ENCODE results near the gene MPP1.

MPP1 gene

DNA sequence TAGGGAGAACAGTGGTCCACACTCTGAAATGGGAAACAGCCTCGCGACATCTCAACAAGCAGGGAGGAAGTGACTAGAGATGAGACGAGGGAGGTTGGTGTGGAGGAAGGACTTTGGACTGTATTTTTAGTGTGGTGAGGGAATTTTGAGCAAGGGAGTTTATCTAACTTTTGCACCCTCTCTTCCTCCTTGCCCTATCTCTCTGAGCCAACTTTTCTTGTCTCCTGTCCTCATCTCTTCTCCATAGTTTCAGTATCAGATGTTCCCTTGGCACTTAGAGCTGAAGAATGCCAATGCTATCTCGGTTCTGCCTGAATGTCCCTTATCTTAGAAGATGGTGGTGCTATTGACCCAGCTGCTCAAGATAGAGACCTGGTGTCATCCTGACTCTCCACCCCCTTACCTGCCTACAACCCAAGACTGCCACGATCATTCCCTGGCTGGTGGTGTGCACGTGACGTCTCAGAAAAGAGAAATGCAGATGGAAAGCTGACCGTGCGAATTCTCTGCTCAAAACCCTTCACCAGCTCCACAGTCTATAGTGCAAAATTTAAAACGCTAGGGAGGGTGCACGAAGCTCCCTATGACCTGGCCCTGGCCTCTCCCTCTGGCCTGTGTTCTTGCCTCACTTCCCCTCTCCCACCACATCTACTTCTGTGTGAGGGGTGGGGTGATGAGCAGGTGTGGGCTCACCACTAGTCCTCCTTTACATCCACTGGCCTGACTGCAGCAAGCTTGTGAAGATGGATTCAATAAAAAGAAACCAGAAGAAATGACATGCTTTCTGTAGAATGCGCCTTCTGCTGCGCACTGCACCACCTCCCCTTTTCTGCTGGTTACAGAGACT, 20.9 kb downstream of the MPP1 start:
- TF ChIP-seq, protein P1, sequence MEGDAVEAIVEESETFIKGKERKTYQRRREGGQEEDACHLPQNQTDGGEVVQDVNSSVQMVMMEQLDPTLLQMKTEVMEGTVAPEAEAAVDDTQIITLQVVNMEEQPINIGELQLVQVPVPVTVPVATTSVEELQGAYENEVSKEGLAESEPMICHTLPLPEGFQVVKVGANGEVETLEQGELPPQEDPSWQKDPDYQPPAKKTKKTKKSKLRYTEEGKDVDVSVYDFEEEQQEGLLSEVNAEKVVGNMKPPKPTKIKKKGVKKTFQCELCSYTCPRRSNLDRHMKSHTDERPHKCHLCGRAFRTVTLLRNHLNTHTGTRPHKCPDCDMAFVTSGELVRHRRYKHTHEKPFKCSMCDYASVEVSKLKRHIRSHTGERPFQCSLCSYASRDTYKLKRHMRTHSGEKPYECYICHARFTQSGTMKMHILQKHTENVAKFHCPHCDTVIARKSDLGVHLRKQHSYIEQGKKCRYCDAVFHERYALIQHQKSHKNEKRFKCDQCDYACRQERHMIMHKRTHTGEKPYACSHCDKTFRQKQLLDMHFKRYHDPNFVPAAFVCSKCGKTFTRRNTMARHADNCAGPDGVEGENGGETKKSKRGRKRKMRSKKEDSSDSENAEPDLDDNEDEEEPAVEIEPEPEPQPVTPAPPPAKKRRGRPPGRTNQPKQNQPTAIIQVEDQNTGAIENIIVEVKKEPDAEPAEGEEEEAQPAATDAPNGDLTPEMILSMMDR (IDR thresholded peaks at IDR 0.05; ENCODE audit: low read depth, low read length), result no peak
- H3K4me3 ChIP-seq (ENCODE audit: low read depth, low read length), result no peak overlapping the region

DNA sequence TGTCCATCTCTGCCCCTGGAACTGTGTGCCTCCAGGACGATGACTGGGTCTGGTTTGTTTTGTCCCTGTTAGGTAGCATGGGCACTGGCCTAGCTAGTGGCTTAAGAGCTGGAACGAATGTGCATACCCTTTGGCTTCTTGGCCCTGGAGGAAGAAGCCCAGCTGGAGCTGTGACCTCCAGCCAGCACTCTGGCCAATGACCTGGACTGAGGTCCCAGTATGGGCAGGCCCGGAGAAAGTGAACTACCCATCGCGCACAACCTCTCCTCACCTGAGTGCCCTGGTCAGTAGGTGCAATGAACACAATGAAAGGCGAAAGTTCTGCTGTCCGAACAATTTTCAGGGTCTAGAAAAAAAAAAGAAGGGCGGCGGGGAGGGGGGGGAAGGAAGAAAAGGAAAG, 24.3 kb downstream of the MPP1 start:
- H3K4me3 ChIP-seq (ENCODE audit: low read depth, low read length), result no peak overlapping the region
- TF ChIP-seq, protein P1 (IDR thresholded peaks at IDR 0.05; ENCODE audit: low read depth, low read length), result no peak

DNA sequence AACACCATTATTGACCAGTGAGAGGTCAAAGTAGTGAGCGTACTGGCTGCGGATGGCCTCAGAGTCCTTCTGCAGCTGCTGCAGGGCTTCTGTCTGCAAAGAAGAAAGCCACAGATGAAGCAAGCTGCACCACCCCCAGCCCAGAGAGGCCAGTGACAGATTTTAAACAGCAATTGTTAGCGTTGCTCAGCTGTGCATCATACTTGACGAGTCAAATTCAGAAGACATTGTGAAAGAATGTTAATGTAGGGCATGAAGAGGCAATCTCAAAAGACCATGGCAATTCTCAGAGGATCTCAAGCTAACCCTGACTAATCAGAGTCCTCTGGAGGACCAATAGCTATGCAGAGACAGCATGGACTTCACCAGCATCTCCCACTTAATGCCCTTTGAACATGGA, 26.0 kb downstream of the MPP1 start:
- TF ChIP-seq, protein P1 (IDR thresholded peaks at IDR 0.05; ENCODE audit: low read depth, low read length), result no peak
- no peak overlapping the region for H3K4me3 ChIP-seq (ENCODE audit: low read depth, low read length)

DNA sequence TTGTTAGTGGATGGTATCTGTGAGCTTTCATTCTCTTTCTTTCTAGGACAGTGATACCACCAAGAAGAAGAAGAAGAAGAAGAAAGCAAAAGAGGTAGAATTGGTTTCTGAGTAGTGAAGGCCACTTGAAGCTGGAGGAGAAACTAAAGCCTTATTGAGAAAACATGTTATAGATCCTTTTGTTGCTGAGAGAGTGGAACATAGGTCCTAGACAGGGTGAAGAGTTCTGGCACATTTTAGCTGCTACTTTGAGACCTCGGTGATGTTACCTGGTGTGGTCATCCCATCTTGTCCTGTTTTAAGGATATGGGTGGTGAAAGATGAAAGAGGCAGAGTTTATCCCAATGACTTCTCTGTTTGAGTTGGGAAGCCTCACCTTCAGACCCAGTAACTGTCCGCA, 28.5 kb downstream of the MPP1 start:
- TF ChIP-seq, protein P1 (IDR thresholded peaks at IDR 0.05; ENCODE audit: low read depth, low read length), result no peak
- H3K4me3 ChIP-seq (ENCODE audit: low read depth, low read length), result no peak overlapping the region

DNA sequence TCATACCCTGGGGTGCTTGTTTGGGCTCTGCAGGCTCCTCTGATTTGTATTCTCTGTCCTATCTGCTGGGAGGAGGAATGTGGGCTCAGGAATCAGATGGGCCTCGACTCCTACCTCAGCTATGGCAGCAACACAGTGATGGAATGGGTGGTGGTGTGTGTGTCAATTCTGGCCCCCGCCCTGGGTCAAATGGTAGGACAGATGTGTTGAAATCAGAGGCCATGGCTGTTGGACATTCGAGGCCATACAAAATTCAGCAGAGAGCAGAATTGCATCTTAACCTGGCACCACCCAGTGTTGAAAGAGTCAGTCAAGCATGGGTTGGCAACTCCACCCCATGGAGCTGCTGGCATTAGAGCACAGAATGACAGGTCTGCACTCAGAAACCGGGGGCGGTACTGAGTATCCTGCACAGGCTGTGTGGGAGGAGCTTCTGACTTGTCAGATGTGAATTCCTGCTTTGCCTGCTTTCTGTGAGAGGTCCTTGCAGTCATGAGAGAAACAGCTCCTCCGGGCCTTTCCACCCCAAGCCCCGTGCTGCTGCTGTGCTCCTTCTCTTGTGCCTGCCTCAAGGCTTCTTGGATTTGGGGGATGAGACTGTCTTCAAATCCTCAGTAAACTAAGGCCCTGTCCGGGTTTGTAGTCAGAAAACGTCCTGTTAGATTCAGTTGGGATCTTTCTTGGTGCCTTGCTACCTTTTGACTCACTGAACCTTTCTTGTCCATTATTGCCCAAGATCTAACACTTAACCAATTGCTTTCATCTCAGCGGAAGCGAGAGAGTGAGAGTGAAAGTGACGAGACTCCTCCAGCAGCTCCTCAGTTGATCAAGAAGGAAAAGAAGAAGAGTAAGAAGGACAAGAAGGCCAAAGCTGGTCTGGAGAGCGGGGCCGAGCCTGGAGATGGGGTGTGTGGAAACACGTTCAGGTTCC, 29.6 kb downstream of the MPP1 start:
- no peak overlapping the region for H3K4me3 ChIP-seq (ENCODE audit: low read depth, low read length)
- TF ChIP-seq, protein P1 (IDR thresholded peaks at IDR 0.05; ENCODE audit: low read depth, low read length), result no peak

DNA sequence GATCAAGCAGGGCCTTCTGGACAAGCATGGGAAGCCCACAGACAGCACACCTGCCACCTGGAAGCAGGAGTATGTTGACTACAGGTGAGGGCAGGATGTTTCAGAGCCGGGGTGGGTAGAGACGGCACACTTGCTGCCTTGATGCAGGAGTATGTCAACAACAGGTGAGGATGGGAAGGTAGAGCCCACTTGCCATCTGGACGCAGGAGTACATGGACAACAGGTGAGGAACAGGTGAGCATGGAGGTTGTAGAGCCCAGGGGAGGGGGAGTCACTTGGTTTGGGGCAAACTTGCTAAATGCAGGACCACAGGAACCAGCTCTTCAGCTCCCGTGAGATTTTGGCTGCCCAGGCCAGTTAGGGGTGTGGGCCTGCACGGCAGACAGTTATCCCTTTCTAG, 30.7 kb downstream of the MPP1 start:
- no peak overlapping the region for H3K4me3 ChIP-seq (ENCODE audit: low read depth, low read length)
- TF ChIP-seq, protein P1 (IDR thresholded peaks at IDR 0.05; ENCODE audit: low read depth, low read length), result no peak
